B cell (primary cell): Measurements from ENCODE around the gene RNF215. TPM values are rescaled to one million over a fixed set of nuclear protein-coding genes. Genes with fewer than 3 reads are reported as not detected.

Experiments
- ATAC-seq: fragments of 200-7000 bp; cut with Tn5 transposase; one replicate; pipeline ENCODE4 v1.10.0; 2021; ENCODE audit warnings: low read depth, mild to moderate bottlenecking, moderate number of reproducible peaks, moderate library complexity
- CTCF ChIA-PET: fragments of 350-600 bp; sonication (Branson Sonifier 250); formaldehyde crosslinking; loops from one replicate; lab custom pipeline; 2021; ENCODE audit warnings: antibody characterized with exemption, inconsistent platforms; lab: Charles Lee
- POLR2A ChIA-PET: fragments of 350-600 bp; sonication (Branson Sonifier 250); formaldehyde crosslinking; loops from one replicate; lab custom pipeline; 2021; ENCODE audit warnings: antibody characterized with exemption; lab: Charles Lee
- DNase-seq: peaks from one replicate; pipeline ENCODE4 v3.0.0; 2013
- H2AFZ ChIP-seq: 2 replicates; pipeline ENCODE4 v1.6.1; 2012; ENCODE audit warnings: mild to moderate bottlenecking, low read depth, low read length; ENCODE audit not compliant: insufficient read depth, poor library complexity, severe bottlenecking
- H3K27ac ChIP-seq, 2 donors: 1 replicate in 1 of 2; 2 replicates in 1 of 2; pipeline ENCODE4 v1.5.1; 2012 to 2013; ENCODE audit warnings: low read length in 2 of 2, mild to moderate bottlenecking in 2 of 2, moderate library complexity in 1 of 2
- H3K27me3 ChIP-seq, 4 experiments: fragments of 200-600 bp in 1 of 4; sonication (generic) in 1 of 4; replicated peaks in 1 of 4; 1 replicate in 2 of 4; 2 replicates in 2 of 4; pipeline versions ENCODE4 v1.6.1 to v1.7.0; 2013 to 2016; ENCODE audit warnings: low read length in 3 of 4, mild to moderate bottlenecking in 2 of 4, mixed read lengths in 1 of 4, moderate library complexity in 1 of 4; ENCODE audit not compliant: insufficient read depth in 4 of 4, control insufficient read depth in 3 of 4; ENCODE audit errors: control extremely low read depth in 1 of 4
- H3K36me3 ChIP-seq, 2 experiments: replicated peaks in 1 of 2; 1 replicate in 1 of 2; 2 replicates in 1 of 2; pipeline versions ENCODE4 v1.6.1 to v1.7.1; 2013; ENCODE audit warnings: low read length in 1 of 2; ENCODE audit not compliant: insufficient read depth in 2 of 2, control insufficient read depth in 1 of 2; ENCODE audit errors: control extremely low read depth in 1 of 2, extremely low read depth in 1 of 2
- H3K4me1 ChIP-seq, 2 donors: fragments of 200-600 bp in 1 of 2; sonication (generic) in 1 of 2; 1 replicate in 1 of 2; 2 replicates in 1 of 2; pipeline versions ENCODE4 v1.5.1 to v1.6.1; 2013 to 2017; ENCODE audit warnings: low read length in 2 of 2; ENCODE audit not compliant: control insufficient read depth in 2 of 2, insufficient read depth in 2 of 2
- H3K4me2 ChIP-seq: replicated peaks from 2 replicates; pipeline ENCODE3; 2012; ENCODE audit warnings: mild to moderate bottlenecking, low read depth, low read length; ENCODE audit not compliant: poor library complexity, severe bottlenecking
- H3K4me3 ChIP-seq, 5 experiments: fragments of 200-600 bp in 1 of 5; sonication (generic) in 1 of 5; 1 replicate in 3 of 5; 2 replicates in 2 of 5; pipeline versions ENCODE4 v1.5.1 to v1.7.0; 2011 to 2016; ENCODE audit warnings: low read length in 4 of 5, mild to moderate bottlenecking in 4 of 5, low read depth in 2 of 5, control low read depth in 1 of 5, moderate library complexity in 1 of 5; ENCODE audit not compliant: insufficient read depth in 1 of 5; ENCODE audit errors: control extremely low read depth in 1 of 5, extremely low read depth in 1 of 5
- H3K79me2 ChIP-seq: fragments of 200-600 bp; sonication (generic); one replicate; pipeline ENCODE4 v1.6.0; 2016; ENCODE audit warnings: low read length; ENCODE audit not compliant: control insufficient read depth, insufficient read depth
- H3K9ac ChIP-seq: fragments of 200-600 bp; sonication (generic); 2 replicates; pipeline ENCODE4 v1.6.1; 2017; ENCODE audit warnings: mild to moderate bottlenecking, low read length, moderate library complexity
- H3K9me3 ChIP-seq, 3 donors: one replicate each; pipeline versions ENCODE4 v1.6.1 to v1.7.1; 2013; ENCODE audit warnings: low read length in 2 of 3; ENCODE audit not compliant: control insufficient read depth in 2 of 3, insufficient read depth in 1 of 3; ENCODE audit errors: control extremely low read depth in 1 of 3
- H4K20me1 ChIP-seq: 2 replicates; pipeline ENCODE4 v1.6.0; 2012; ENCODE audit warnings: mild to moderate bottlenecking, low read length; ENCODE audit not compliant: insufficient read depth, control insufficient read depth, poor library complexity, severe bottlenecking
- H3K27ac Mint-ChIP-seq: one replicate; pipeline ENCODE4 v1.8.0; 2021; ENCODE audit warnings: mixed read lengths
- H3K27me3 Mint-ChIP-seq: one replicate; pipeline ENCODE4 v1.8.0; 2021; ENCODE audit warnings: mixed read lengths
- H3K4me1 Mint-ChIP-seq: one replicate; pipeline ENCODE4 v1.8.0; 2021; ENCODE audit warnings: mixed read lengths
- H3K4me3 Mint-ChIP-seq: one replicate; pipeline ENCODE4 v1.8.0; 2021; ENCODE audit warnings: mixed read lengths
- H3K9me3 Mint-ChIP-seq: one replicate; pipeline ENCODE4 v1.8.0; 2022; ENCODE audit warnings: mixed read lengths; ENCODE audit not compliant: insufficient read depth
- CTCF ChIP-seq: fragments of 200-600 bp; IDR thresholded peaks from one replicate; pipeline ENCODE4 v1.8.0; 2022; ENCODE audit warnings: antibody characterized with exemption, mild to moderate bottlenecking
- EZH2 ChIP-seq: IDR thresholded peaks from 2 replicates; pipeline ENCODE4 v1.6.1; 2012; ENCODE audit warnings: borderline replicate concordance, low read depth, mild to moderate bottlenecking, moderate library complexity, low read length; ENCODE audit not compliant: insufficient read depth, poor library complexity, severe bottlenecking
- WGBS: methylation state at CpG from one replicate; pipeline ENCODE4 v1.1.5; 2013; ENCODE audit warnings: missing lambda C conversion rate; ENCODE audit not compliant: insufficient coverage; 5-methylcytosine and 5-hydroxymethylcytosine counted together
- intact Hi-C: fragments of 100-400 bp; cut with micrococcal nuclease; formaldehyde crosslinking; loops from one replicate; pipeline ENCODE4 v1.10.0; 2022
- polyA plus RNA-seq: library from polyadenylated mRNA; depleted of rRNA; stranded (reverse); fragments of >200 nt; gene quantifications from 2 replicates; pipeline ENCODE4 v1.2.3, GENCODE V29; 2012
- total RNA-seq, 2 donors: library from RNA; stranded (reverse); fragments of 120-200 nt in 1 of 2; gene quantifications; 1 replicate in 1 of 2; 2 replicates in 1 of 2; pipeline versions ENCODE4 v1.2.3 to v1.2.4, GENCODE V29; 2013 to 2022

Gene RNF215
- total and polyA plus RNA-seq, 2 donors (not counting 1 experiment from before 2014, with no cell fraction given): 8.8 to 18.6 TPM

GRCh38 chr22:30335236-30335635, 52.0 kb downstream of the RNF215 start:
- intact Hi-C loops: no loop called here
- ChIA-PET POLR2A (no interaction called here), CTCF (interaction anchor here (1.4 to 2.9 kb wide), 2 partner anchors 47 to 51 kb away, joined by 3 to 14 read pairs; partner anchors contain the start of gene CASTOR1)
- Mint-ChIP-seq H3K27me3 (no peaks in the 10 kb centered on the region), H3K4me1 (no peaks in the 10 kb centered on the region), H3K27ac (peak overlapping the region; percentile 37), H3K9me3 (no peaks in the 10 kb centered on the region), H3K4me3 (no peak overlapping the region)
- ATAC-seq (no peak), DNase-seq (no peak)
- Histone ChIP-seq H3K4me3 (no peak overlapping the region), H2AFZ (no peak overlapping the region), H4K20me1 (peaks cover 18% of the 10 kb centered on the region), H3K27me3 (no peaks in the 10 kb centered on the region), H3K9me3 (no peaks in the 10 kb centered on the region), H3K36me3 (peaks cover 4 to 83% of the 10 kb centered on the region in 2 experiments), H3K79me2 (no peaks in the 10 kb centered on the region), H3K4me2 (no peak overlapping the region), H3K9ac (no peak overlapping the region), H3K27ac (no peak overlapping the region), H3K4me1 (no peaks in the 10 kb centered on the region)
- 100% methylated on average over 1 of the region's 1 CpG for WGBS
- TF ChIP-seq CTCF: no peak
- no peak for TF ChIP-seq EZH2

DNA sequence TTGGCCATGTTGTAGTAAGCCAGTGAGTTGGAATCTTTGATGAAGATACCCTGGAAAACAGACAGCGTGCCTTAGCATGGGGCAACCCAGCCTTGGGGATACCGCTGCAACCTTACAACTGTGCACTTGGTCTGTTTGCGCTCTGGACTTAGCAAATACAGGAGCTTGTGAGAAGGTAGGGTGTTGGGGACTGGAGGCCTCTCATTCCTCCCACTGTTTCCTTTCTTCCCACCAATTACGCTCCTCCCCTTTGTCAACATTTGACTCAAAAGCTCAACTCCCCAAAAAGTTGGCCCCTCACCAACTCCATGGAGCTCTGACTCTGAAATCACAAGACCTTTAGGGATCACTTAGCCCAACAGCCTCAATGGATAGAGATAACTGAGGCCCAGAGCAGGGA, 52.6 kb downstream of the RNF215 start:
- Mint-ChIP-seq H3K27me3 (no peaks in the 10 kb centered on the region), H3K4me1 (no peaks in the 10 kb centered on the region), H3K27ac (no peak overlapping the region), H3K4me3 (no peak overlapping the region), H3K9me3 (no peaks in the 10 kb centered on the region)
- Histone ChIP-seq H3K4me2 (no peak overlapping the region), H3K4me3 (no peak overlapping the region), H3K9me3 (no peaks in the 10 kb centered on the region), H3K4me1 (no peaks in the 10 kb centered on the region), H3K79me2 (no peaks in the 10 kb centered on the region), H3K36me3 (peaks cover 3 to 77% of the 10 kb centered on the region in 2 experiments), H4K20me1 (peaks cover 18% of the 10 kb centered on the region), H3K27me3 (no peaks in the 10 kb centered on the region), H3K27ac (no peak overlapping the region), H2AFZ (no peak overlapping the region), H3K9ac (no peak overlapping the region)
- DNase-seq: no peak
- ATAC-seq: no peak
- ChIA-PET CTCF (interaction anchor here (1.4 to 2.9 kb wide), 2 partner anchors 46 to 51 kb away, joined by 3 to 14 read pairs; partner anchors contain the start of gene CASTOR1), POLR2A (no interaction called here)
- intact Hi-C loops: no loop called here
- TF ChIP-seq EZH2: no peak
- no CpG with 5 or more reads among the region's 4 CpGs for WGBS
